ENCODE measurements around the gene ANKRD44.

- TF ChIP-seq CTCF (IDR thresholded peaks at IDR 0.05; ENCODE audit: borderline replicate concordance, extremely low read depth, low read length, poor library complexity, severe bottlenecking) (no peak), EZH2 (IDR thresholded peaks at IDR 0.05; ENCODE audit: borderline replicate concordance, low read depth, low read length, severe bottlenecking) (no peak)
Observed at GRCh38 chr2:196962325-196962724, 348.3 kb downstream of the ANKRD44 start.
